SK-N-SH treated with all-trans-retinoic acid at 6 μM for 48 hours (cell line): ENCODE measurements around the gene CNTNAP2.

Experiments used
- ARNTL ChIP-seq: fragments of 450-650 bp; formaldehyde crosslinking; IDR thresholded peaks from 2 replicates; pipeline ENCODE4 v1.5.0; 2020; ENCODE audit warnings: low read depth, mild to moderate bottlenecking, moderate library complexity, borderline replicate concordance
- RARB ChIP-seq: fragments of 250-450 bp; sonication (Bioruptor Pico); IDR thresholded peaks from 2 replicates; pipeline ENCODE4 v1.8.0; 2021; ENCODE audit warnings: mild to moderate bottlenecking, moderate library complexity
- SNAI2 ChIP-seq: fragments of 250-450 bp; sonication (Bioruptor Pico); IDR thresholded peaks from 2 replicates; pipeline ENCODE4 v1.5.0; 2020; ENCODE audit warnings: mild to moderate bottlenecking, moderate library complexity
- ZC3H10 ChIP-seq: fragments of 250-450 bp; sonication (Bioruptor Pico); IDR thresholded peaks from 2 replicates; pipeline ENCODE4 v1.5.1; 2021; ENCODE audit warnings: mild to moderate bottlenecking, moderate library complexity
- TF ChIP-seq, protein P1 (sequence below): fragments of 250-450 bp; sonication (Bioruptor Pico); IDR thresholded peaks from 2 replicates; pipeline ENCODE4 v1.5.1; 2020; ENCODE audit warnings: low read depth, mild to moderate bottlenecking, moderate library complexity

DNA sequence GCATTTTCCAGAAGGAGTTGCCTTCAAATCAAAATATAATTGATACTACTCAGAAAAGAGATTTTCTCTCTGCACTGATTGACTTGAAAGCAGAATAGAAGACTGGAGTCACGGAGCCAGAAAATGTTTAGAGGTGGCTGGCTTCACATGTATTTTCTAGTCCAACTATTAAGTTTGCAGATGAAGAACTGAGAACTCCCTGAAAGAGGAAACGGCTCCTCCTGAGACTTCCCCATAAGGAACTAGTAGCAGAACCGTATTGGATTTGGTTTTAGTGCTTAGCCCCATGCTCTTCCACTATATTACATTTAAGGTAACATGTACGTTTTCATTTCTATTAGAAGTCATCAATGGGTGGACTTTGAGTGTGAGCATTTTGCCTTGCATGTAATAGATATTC lies 946.3 kb downstream of the CNTNAP2 start:
- no peak for TF ChIP-seq ZC3H10 (CRISPR knock-in tag)
- TF ChIP-seq ARNTL (CRISPR knock-in tag) = no peak
- TF ChIP-seq, protein P1, sequence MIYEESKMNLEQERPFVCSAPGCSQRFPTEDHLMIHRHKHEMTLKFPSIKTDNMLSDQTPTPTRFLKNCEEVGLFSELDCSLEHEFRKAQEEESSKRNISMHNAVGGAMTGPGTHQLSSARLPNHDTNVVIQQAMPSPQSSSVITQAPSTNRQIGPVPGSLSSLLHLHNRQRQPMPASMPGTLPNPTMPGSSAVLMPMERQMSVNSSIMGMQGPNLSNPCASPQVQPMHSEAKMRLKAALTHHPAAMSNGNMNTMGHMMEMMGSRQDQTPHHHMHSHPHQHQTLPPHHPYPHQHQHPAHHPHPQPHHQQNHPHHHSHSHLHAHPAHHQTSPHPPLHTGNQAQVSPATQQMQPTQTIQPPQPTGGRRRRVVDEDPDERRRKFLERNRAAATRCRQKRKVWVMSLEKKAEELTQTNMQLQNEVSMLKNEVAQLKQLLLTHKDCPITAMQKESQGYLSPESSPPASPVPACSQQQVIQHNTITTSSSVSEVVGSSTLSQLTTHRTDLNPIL = no peak
- no peak for TF ChIP-seq SNAI2 (CRISPR knock-in tag)
- no peak for TF ChIP-seq RARB (CRISPR knock-in tag)
